ENCODE measurements around the gene IFT74. TPM values are rescaled to one million over a fixed set of nuclear protein-coding genes. Genes with fewer than 3 reads are reported as not detected.
"Not testable (repeated sequence)": the region's sequence is repeated elsewhere in the genome, so short reads cannot be mapped to it uniquely, and the experiment has no call there.

IFT74 gene
- total and polyA plus RNA-seq, 12 donors: 12.1 to 39.2 (median 19.5) TPM

GRCh38 chr9:27089706-27090105, 133.5 kb downstream of the IFT74 start:
- Histone ChIP-seq H3K4me1 (replicated peaks in 1 of 2) (no peaks in the 10 kb centered on the region), H3K36me3 (replicated peaks in 1 of 2) (no peaks in the 10 kb centered on the region), H3K27me3 (no peaks in the 10 kb centered on the region), H3K9me3 (replicated peaks in 1 of 3) (no peaks in the 10 kb centered on the region), H3K27ac (no peak overlapping the region), H3K4me3 (no peak overlapping the region)
- TF ChIP-seq CTCF (IDR thresholded peaks at IDR 0.05): no peak
- TF ChIP-seq POLR2A (IDR thresholded peaks at IDR 0.05): no peak
- 83 to 90% (median 86%) methylated on average over 4 of the region's 4 CpGs for WGBS, 4 donors
- DNase-seq: no peak
- intact Hi-C loops (cut with DNase I): no loop called here

GRCh38 chr9:27090231-27090630, 134.0 kb downstream of the IFT74 start:
- no peak overlapping the region for H3K4me3 ChIP-seq
- intact Hi-C loops (cut with DNase I): no loop called here
- no peak overlapping the region for H3K27ac ChIP-seq

GRCh38 chr9:27090711-27091110, 134.5 kb downstream of the IFT74 start:
- Histone ChIP-seq H3K27me3 (no peaks in the 10 kb centered on the region), H3K4me1 (replicated peaks in 1 of 2) (no peaks in the 10 kb centered on the region), H3K27ac (no peak overlapping the region), H3K36me3 (replicated peaks in 1 of 2) (no peaks in the 10 kb centered on the region), H3K4me3 (no peak overlapping the region), H3K9me3 (replicated peaks in 1 of 3) (no peaks in the 10 kb centered on the region)
- intact Hi-C loops (cut with DNase I): no loop called here
- DNase-seq: no peak
- TF ChIP-seq CTCF (IDR thresholded peaks at IDR 0.05) (no peak), POLR2A (IDR thresholded peaks at IDR 0.05) (no peak)
- 96 to 100% (median 99%) methylated on average over 1 of the region's 1 CpG for WGBS, 4 donors

More at GRCh38 chr9:27090231-27090630, 134.0 kb downstream of the IFT74 start:
- H3K4me1 ChIP-seq (replicated peaks in 1 of 2): no peaks in the 10 kb centered on the region
- no peaks in the 10 kb centered on the region for H3K36me3 ChIP-seq (replicated peaks in 1 of 2)
- H3K27me3 ChIP-seq: no peaks in the 10 kb centered on the region
- no peak for TF ChIP-seq CTCF (IDR thresholded peaks at IDR 0.05)
- TF ChIP-seq POLR2A (IDR thresholded peaks at IDR 0.05): no peak
- DNase-seq: no peak
- no peaks in the 10 kb centered on the region for H3K9me3 ChIP-seq (replicated peaks in 1 of 3)

GRCh38 chr9:27092496-27092895, 136.3 kb downstream of the IFT74 start:
- H3K36me3 ChIP-seq (replicated peaks in 1 of 2); H3K27me3 ChIP-seq; DNase-seq; H3K9me3 ChIP-seq (replicated peaks in 1 of 3); H3K4me3 ChIP-seq; H3K4me1 ChIP-seq (replicated peaks in 1 of 2); H3K27ac ChIP-seq; intact Hi-C loops (cut with DNase I): not testable (repeated sequence)
- 95 to 98% (median 96%) methylated on average over 8 to 27 of the region's 27 CpGs for WGBS, 4 donors

GRCh38 chr9:27093384-27094067, 137.3 kb downstream of the IFT74 start:
- H3K36me3 ChIP-seq (replicated peaks in 1 of 2); H3K4me1 ChIP-seq (replicated peaks in 1 of 2); intact Hi-C loops (cut with DNase I); DNase-seq; H3K27ac ChIP-seq; H3K4me3 ChIP-seq; H3K27me3 ChIP-seq; H3K9me3 ChIP-seq (replicated peaks in 1 of 3): not testable (repeated sequence)
- WGBS, 4 donors: 78 to 89% (median 86%) methylated on average over 17 of the region's 17 CpGs

Measured in adrenal gland (tissue), 12 donors.